Sigmoid colon (tissue), 4 donors: ENCODE results near the gene DDX60.

Source experiments
- EP300 ChIP-seq, 4 donors: sonication (generic); formaldehyde crosslinking; IDR thresholded peaks; one replicate each; pipeline ENCODE4 v1.6.1; 2017; ENCODE audit warnings: antibody characterized with exemption in 4 of 4
- POLR2A ChIP-seq, 2 donors: fragments of 450-650 bp; IDR thresholded peaks; one replicate each; pipeline ENCODE4 v1.6.1; 2016; ENCODE audit warnings: antibody characterized with exemption in 2 of 2, mild to moderate bottlenecking in 2 of 2, moderate library complexity in 2 of 2
- POLR2AphosphoS5 ChIP-seq, 4 donors: sonication (generic); formaldehyde crosslinking; IDR thresholded peaks; one replicate each; pipeline ENCODE4 v1.6.1; 2017; ENCODE audit warnings: antibody characterized with exemption in 4 of 4
- TF ChIP-seq, protein P1 (sequence below), 4 experiments: fragments of 450-650 bp in 3 of 4; fragments of 200-600 bp in 1 of 4; IDR thresholded peaks; one replicate each; pipeline ENCODE4 v1.5.1; 2016 to 2019; ENCODE audit warnings: antibody characterized with exemption in 4 of 4, mild to moderate bottlenecking in 3 of 4, moderate library complexity in 2 of 4

DNA sequence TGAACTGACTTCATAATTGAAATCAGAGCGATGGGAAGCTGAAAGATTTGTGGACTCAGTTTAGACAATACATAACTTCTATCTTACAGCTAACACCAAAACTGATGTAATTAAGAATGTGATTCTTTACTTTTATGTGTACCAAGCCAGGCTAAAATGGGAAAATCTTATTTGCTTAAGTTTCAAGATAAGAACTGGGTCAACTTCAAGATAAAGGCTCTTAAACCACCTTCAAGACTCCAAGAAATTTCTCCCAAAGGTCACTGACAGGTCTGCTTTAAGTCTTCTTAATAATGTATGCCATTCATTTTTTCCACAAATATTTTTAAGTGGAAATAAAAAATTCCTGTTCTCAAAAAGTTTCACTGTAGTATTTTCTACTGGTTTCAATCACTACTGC is 55.5 kb downstream of the DDX60 start:
- TF ChIP-seq, protein P1, sequence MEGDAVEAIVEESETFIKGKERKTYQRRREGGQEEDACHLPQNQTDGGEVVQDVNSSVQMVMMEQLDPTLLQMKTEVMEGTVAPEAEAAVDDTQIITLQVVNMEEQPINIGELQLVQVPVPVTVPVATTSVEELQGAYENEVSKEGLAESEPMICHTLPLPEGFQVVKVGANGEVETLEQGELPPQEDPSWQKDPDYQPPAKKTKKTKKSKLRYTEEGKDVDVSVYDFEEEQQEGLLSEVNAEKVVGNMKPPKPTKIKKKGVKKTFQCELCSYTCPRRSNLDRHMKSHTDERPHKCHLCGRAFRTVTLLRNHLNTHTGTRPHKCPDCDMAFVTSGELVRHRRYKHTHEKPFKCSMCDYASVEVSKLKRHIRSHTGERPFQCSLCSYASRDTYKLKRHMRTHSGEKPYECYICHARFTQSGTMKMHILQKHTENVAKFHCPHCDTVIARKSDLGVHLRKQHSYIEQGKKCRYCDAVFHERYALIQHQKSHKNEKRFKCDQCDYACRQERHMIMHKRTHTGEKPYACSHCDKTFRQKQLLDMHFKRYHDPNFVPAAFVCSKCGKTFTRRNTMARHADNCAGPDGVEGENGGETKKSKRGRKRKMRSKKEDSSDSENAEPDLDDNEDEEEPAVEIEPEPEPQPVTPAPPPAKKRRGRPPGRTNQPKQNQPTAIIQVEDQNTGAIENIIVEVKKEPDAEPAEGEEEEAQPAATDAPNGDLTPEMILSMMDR (IDR thresholded peaks at IDR 0.05): no peak
- TF ChIP-seq POLR2A (IDR thresholded peaks at IDR 0.05) (no peak), EP300 (IDR thresholded peaks at IDR 0.05) (no peak), POLR2AphosphoS5 (IDR thresholded peaks at IDR 0.05) (no peak)
